Stimulated activated CD4-positive, alpha-beta T cell treated with anti-CD3 and anti-CD28 coated beads, Interleukin-12 subunit alpha, Interleukin-12 subunit beta, amount 100 ng/mL, for 24 hours (primary cell): Measurements from ENCODE around the gene WNT3A.

Experiments
- DNase-seq, 2 experiments: peaks; one replicate each; pipeline ENCODE4 v3.0.0-alpha.2; 2020; ENCODE audit warnings: low read depth in 2 of 2

WNT3A gene

GRCh38 chr1:228084325-228084724, 77.5 kb downstream of the WNT3A start:
- no peak for DNase-seq

- no peak for DNase-seq
These were observed 78.0 kb downstream of the WNT3A start for GRCh38 chr1:228084797-228085196.

- DNase-seq, result no peak
These were observed 78.6 kb downstream of the WNT3A start for GRCh38 chr1:228085287-228085951.

- no peak for DNase-seq
These were observed 81.0 kb downstream of the WNT3A start for GRCh38 chr1:228087771-228088251.

GRCh38 chr1:228088586-228089498, 82.0 kb downstream of the WNT3A start:
- no peak for DNase-seq

- no peak for DNase-seq
These were observed 83.0 kb downstream of the WNT3A start for GRCh38 chr1:228089519-228090380.

GRCh38 chr1:228090613-228091081, 83.8 kb downstream of the WNT3A start:
- DNase-seq, result no peak

- DNase-seq, result no peak
These were observed 84.3 kb downstream of the WNT3A start for GRCh38 chr1:228091084-228091483.

GRCh38 chr1:228092342-228093049, 85.7 kb downstream of the WNT3A start:
- no peak for DNase-seq

GRCh38 chr1:228093050-228093906, 86.5 kb downstream of the WNT3A start:
- DNase-seq, result no peak

- DNase-seq, result no peak
These were observed 87.7 kb downstream of the WNT3A start for GRCh38 chr1:228094432-228095016.

GRCh38 chr1:228095161-228095560, 88.4 kb downstream of the WNT3A start:
- DNase-seq, result no peak

GRCh38 chr1:228095938-228096337, 89.1 kb downstream of the WNT3A start:
- no peak for DNase-seq

GRCh38 chr1:228096416-228097332, 89.9 kb downstream of the WNT3A start:
- no peak for DNase-seq

GRCh38 chr1:228097333-228098081, 90.7 kb downstream of the WNT3A start:
- no peak for DNase-seq

- DNase-seq, result no peak
These were observed 91.6 kb downstream of the WNT3A start for GRCh38 chr1:228098323-228098931.

- no peak for DNase-seq
These were observed 92.5 kb downstream of the WNT3A start for GRCh38 chr1:228099331-228099732.
